HG03342 (cell line): ENCODE measurements around the gene ULK4.
"Not testable (repeated sequence)": the region's sequence is repeated elsewhere in the genome, so short reads cannot be mapped to it uniquely, and the experiment has no call there.

Source experiments
- ATAC-seq: cut with Tn5 transposase; IDR thresholded peaks from one replicate; pipeline ENCODE4 v1.9.1; 2021; ENCODE audit warnings: mild to moderate bottlenecking, moderate library complexity; ENCODE audit not compliant: unreplicated experiment

The ULK4 gene

DNA sequence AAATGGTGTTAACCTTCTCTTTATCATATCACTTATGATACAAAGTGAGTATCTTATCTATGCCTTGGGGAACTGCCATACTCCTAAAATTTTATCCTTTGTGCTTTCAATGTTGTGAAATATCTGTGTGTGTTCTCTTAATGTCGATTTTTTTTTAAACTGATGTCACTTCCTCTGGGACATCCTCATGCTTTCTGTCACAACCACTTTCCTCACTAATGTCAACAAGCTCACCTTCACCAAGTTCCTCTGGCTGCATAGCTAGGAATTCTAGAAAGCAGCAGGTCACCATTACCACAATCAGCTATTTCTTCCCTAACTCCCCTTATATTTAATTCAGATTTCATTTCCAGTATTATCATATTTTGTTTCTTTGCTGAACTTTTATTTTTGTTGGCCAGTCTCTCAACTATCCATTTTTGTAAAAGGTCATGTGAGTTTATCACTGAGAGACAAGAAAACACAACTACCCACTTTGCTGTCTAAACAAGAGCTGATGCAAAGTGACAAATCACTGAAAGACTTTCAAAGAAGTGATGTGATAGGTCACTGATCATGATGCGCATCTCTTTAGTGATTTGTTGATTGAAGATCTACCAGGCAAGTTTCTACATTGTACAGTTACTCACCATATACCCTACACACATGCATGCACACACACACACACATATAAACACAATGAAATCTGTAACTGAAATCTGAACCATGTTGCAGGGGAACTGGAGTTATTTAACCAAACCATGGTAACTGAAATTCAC lies 369.0 kb downstream of the ULK4 start:
- no peak for ATAC-seq

DNA sequence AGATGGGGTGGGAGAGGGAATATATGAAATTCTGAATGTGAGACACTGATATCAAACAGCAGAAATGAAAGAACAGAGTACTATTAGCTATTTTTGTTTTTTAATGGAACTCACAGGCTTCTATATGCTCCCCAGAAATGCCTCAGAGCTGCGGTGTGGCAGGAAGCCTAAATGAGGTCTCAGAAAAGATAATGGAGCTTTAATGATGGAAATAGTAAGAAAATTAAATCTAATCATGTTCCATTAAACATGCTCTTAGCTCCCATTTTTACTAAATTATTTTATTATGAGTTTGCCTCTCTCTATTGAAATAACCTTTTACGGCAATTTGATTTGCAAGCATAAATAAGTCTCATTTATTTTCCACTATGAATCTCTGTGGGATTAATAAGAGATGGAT lies 378.9 kb downstream of the ULK4 start:
- ATAC-seq = no peak

DNA sequence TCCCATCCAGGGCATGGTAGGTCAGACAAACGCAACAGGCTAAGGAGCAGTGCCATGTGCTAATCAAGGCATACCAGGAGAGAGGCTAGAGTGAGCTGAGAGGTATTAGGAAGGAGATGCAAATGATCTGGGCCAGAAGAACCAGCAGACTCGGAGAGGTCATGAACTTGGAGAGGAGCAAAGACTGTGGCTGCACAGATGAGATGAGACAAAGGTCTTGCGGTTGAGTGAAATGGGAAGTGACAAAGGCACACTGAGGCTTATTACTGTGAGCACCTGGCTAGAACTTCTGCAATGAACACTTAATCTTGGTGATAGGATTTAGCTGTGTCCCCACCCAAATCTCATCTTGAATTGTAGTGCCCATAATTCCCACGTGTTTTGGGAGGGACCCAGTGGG lies 380.2 kb downstream of the ULK4 start:
- peak; percentile 93 for ATAC-seq

DNA sequence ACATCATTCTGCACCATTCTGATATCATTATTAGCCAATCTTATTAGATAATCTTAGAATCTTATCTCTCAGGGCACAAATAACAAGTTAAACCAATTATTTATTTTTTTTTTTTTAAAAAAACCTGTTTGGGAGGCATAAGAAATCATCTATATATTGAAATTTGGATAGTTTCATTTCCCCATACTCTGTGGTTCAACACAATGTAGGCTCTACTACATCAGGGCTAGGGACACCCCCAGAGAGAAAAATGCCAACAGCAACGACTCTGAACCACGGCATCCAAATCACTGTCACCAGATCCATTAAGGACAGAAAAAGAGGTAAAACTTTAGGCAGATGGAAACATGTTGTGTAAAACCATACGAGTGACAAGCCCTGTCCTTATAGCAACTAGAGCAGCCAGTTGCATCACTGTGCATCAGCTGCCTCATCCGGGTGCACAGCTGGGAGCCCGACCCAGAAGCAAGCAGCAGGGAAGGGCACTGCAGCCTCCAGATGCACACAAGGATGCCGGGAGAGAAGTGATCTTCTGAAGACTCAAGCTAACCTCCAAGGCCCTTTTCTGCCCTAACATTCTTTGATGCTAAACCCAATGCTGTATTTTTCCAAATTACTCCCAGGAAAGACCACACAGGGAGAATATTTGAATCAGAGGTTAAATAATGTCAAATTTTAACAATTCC lies 381.5 kb downstream of the ULK4 start:
- no peak for ATAC-seq

DNA sequence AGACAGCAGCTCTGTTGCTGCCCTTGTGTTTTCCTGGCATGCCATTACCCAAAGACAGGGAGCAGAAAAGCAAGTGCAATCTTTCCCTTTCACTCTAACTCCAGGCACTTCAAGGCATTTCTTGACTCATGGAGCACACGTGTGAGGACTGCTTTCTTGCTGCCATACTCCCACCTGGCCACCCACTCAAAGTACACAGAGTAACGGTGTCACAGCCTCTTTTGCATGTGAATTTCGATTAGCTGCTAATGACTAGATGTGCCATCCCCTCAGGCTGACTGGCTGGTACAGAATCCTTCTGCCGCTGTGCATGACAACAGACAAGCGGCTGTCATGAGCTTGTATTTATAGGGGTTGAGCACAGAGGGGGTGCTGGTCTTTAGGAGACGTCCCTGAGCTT lies 382.0 kb downstream of the ULK4 start:
- ATAC-seq = no peak

DNA sequence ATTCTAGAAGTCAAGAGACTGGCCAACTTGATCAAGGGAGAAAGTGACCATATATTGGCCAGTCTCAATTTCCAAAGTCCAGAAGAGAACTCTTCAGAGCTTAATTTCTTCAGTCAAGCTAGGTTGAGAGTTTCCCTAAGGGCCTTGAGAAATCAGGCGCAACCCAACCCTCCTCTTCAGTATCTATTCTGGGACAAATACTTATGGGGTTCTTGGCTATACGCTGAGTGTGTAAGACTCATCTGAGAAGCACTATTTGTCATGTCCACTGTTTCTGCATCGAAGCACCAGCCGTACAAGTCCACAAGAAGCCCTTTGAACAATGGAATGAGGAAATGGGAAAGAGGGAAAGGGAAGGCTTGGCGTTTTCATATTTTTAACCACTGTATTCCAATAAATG lies 383.1 kb downstream of the ULK4 start:
- no peak for ATAC-seq

DNA sequence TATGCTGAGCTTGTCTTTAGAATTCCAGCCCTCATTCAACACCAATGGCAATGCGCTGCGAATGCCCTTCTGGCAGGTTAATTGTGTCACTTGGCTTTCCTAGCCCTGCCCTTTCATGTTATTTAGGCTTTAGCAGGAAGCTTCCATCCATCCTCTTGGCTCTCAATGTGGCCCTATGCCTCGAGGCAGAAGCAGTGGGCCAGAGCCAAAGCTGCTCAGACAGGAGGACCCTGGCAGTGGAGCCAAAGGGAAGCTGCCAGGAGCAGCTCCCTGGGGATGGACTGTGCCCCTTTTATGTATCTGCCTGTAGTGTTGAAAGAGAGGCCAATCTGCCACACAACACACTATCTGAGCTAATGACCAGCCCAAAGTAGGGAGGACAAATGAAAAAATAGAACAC lies 386.2 kb downstream of the ULK4 start:
- no peak for ATAC-seq

DNA sequence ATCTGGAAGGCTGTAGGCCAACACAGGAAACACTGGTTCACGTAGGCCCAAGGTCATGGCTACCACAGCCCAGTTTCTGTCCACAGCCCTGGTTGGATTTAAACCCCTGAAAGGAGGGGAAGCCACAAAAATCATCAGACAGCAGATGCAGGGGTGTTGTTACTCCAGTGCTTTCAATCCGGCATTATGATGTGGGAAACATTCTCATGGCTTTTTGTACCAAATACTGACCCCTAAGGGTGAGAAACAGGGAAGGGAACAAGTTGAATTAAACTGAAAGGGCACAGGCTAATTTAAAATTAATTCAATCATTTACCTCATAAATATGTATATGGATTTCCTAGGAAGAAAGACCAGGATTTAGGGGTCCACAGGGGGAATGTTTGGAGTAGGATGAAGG lies 387.0 kb downstream of the ULK4 start:
- no peak for ATAC-seq

DNA sequence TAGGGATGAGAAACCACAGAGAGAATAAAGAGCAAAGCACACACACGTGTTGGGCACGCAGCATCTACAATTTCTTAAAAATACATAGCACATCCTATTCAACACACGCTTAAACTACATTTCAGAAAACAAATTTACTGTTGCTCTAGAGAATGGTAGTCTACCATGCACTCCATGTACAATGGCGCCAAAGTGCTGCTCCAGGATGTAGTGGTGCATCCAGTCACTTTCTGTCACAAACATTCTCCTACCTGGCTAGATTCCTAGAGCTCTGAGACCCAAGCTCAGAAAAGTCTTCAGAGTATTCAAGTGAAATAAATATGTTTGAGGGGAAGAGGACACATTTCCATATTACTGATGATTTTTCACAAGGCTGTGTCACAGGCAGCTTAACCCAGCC lies 388.3 kb downstream of the ULK4 start:
- ATAC-seq = no peak

DNA sequence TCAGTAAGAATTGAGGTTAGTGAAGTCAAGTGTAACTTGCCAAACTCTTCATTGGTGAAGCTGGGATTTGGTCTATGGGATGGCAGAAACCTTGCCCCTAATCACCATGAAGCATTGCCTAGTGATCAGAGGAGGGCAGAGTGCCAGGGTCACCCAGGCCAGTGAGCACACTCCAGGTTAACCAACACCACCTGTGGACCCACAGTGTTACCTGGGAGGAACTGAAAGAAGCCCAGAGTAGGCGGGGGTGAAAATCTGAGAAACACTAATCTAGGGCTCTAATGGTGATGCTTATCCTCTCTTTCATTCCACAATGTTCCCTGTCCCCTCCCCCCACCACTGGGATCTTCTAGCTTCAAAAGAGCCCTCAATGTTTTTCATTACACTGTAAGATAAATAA lies 389.8 kb downstream of the ULK4 start:
- ATAC-seq = no peak

DNA sequence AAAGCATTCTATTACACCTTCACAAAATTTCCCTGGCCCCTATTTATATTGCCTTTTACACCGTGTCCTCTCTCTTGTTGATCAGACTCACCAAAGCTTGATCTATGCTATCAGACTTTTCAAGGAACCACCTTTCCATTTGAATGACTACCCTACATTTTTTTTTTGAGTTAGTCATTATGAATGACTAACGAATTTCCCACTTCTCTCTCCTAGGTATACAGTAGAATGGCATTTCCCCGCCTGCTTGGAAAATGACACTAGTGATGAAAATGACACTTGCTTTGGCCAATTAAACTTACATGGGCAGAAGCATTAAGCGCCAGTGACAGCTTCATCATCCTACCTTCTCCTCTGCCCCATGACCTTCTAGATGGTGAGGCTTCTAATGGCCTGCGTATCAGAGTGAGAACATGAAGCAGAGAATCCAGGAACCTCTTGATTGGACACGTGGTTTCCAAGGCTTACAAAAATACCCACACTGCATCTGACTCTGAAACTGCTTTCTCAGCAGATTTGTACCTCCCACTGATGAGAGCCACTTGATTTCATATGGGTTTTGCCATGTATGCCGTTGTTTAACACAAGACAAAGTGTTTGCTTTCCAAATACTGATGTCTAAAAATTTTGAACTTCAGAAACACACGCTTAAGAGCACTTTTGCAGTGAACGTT lies 392.1 kb downstream of the ULK4 start:
- no peak for ATAC-seq

DNA sequence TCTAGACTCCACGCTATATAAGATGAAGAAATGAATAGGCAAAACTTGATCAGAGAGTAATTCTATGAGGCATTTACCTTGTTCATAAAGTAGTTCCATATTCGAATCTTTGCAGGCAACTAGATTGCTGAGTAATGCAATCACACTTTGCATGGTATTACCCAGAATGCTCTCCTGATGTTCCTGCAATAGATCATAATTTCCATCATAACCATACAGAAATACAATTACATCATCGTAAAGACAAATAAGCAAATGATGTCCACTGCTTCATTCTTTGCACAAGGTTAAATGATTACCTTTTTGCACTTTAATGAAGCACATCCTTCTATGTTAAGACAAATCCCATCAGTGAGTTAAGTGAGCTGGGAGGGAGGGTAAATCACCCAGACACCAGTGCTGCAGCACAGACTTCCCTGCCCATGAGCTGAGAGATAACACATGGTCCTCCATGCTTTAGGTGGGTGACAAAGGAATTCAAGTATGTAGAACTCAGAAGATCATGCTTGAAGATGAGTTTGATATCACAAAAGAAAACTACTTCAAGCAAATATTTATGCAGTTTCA lies 395.9 kb downstream of the ULK4 start:
- no peak for ATAC-seq

DNA sequence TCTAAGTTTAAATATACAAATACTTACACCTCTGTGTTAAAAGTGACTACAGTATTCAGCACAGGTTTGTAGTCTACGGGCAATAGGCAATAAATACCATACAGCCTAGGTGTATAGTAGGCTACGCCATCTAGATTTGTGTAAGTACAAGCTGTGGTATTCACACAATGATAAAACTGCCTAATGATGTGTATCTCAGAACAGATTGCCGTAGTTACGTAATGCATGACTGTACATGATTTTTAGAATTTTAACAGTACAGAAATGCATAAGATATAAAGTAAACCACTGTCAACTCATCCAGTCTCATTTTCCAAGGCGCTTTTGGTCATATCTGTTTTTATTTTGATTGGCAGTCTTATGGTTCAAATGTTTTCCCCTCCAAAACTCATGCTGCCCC lies 396.9 kb downstream of the ULK4 start:
- no peak for ATAC-seq

DNA sequence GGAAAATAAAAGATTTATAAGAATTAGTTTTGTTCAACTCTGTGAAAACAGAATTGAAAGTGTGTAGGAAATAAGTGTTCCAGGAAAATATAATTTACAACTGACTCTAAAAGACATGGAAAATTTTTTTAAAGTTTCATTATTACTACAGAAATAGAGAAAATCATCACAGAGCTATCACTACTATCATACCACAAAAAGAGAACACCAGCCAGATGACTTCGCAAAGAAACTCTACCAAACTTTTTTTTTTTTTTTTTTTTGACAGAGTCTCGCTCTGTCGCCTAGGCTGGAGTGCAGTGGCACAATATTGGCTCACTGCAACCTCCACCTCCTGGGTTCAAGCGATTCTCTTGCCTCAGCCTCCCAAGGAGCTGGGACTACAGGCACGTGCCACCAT lies 405.7 kb downstream of the ULK4 start:
- not testable (repeated sequence) for ATAC-seq

DNA sequence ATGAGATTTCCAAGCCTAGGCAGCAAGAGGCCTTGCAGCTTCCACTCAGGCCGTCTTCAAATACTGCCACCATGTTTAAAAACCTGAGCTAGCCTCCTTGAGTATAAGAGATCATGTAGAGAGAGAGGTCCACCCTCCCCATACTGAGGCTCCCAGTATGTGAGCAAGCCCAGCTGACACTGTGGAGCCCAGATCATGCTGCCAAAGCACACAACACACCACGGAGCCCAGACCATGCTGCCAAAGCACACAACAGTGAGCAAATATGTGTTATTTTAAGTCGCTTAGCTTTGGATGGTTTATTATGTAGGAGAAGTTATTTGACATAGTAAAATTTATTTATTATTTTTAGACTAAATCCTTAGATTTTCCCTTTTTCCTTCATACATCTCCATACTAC lies 428.9 kb downstream of the ULK4 start:
- no peak for ATAC-seq

DNA sequence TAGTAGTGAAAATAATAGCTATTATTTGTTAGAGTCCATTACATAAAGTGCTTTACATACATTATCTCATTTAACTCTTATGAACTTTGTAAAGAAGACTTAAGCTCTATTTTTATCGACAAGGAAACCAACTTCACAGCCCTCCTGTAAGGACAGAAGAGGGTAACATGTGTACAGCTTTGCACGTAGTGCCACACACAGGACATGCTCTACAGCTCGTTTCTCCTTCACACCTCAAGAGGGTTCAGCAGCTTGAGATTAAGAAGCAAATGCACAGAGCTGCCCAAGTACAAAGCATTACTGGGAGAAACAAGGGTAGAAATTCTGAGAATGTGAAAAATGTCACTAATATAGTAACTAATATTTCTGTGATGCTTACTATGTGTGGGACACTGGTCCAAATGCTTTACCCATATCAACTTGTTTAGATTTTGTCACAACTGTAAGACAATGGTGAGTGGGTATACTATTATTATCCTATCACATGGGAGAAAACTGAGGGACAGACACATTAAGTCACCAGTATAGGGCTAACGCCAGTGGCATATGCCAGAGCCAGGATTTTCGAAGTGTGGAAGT lies 434.8 kb downstream of the ULK4 start:
- no peak for ATAC-seq

DNA sequence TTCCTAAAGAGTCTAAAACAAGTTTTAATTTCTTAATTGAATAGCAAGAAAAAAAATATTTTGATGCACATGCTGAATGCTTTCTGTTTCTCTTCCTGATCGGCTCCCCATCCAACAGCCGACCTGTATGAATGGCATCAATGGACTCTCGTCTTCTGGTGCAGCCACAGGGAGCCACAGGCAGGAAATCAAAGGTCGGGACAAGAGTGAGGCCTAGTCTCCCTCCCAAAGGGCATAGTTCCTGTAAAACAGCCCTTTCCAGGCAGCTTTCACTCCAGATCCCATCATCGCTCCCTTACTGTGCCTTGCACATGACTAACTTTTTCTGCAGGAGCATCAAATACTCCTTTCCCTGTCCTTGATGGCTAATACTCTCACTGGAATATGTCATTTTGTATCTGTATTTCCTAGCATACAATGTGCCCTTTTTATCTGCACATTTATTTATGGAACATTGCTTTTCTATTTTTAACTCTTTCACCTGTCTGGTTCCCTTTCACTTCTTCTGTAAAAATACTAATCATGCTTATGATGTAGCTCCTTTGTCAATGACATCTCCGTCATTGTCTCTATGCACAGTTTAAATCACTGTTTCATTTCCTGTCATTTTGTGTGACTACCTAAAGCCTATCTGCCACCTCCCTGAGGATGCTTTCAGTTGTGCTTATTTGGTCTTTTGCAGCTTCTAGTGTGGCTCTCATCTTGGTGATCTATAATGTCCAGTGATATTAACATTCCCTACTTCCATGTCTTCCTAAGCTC lies 436.4 kb downstream of the ULK4 start:
- no peak for ATAC-seq

DNA sequence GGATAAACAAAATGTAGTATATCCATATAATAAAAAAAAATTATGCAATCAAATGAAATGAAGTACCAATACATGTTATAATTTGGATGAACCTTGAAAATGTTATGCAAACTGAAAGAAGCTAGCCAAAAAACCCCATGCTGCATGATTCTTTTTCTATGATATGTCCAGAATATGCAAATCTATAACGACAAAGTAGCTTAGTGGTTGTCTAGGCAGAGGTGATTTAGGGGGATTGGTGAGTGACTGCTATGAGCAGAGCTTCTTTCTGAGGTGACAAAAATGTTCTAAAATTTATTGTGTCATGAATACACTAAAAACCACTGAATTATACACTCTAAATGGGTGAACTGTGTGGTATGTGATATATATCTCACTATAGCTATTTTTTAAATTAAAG lies 438.0 kb downstream of the ULK4 start:
- no peak for ATAC-seq

DNA sequence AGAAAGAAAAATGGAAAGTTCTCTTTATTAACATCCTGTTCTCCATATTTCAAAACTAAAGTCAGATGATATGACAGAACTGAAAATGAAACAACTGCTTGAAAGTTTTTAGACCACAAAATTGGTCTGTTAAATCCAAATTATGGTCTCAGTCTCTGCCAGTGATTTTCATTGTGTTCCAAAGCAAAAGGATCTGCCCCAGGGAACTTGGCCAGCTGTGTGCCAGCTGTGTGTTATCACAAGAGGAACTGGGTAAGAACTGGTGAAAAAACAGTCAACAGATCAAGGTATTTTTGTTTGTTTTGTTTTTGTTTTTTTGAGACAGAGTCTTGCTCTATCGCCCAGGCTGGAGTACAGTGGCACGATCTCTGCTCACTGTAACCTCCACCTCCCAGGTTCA lies 439.3 kb downstream of the ULK4 start:
- ATAC-seq = peak; percentile 84

DNA sequence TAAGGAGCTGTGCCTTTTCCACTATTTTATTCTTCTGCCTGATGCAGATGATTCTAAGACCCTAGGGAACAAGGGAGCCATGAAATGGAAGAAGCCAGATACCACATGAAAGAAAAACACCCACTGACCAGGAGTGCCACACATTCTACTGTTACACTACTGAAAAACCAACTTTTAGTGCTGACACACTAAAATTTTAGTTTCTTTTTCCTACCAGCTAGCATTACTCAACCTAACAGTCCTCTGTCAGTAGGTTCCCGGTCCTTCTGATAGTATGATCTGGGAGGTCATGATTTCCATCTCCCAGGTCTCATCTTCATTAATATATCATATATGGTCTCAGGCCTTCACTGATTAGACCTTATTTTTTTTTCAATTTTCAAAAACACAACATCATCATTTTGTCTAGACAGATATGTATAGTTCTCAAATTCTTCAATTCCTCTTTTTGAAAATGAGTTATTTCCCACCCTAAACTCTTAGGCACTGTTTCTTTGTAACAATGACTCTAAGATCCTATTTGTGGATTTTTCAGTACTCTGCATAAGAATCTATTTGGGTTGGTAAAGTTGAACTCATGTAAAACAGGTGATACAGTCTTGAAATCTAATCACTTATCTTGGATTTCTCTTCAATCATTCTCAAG lies 440.8 kb downstream of the ULK4 start:
- ATAC-seq = no peak
